H1 (cell line): ENCODE measurements around the gene CDHR5. TPM values are rescaled to one million over a fixed set of nuclear protein-coding genes. Genes with fewer than 3 reads are reported as not detected.
"Not testable (repeated sequence)": the region's sequence is repeated elsewhere in the genome, so short reads cannot be mapped to it uniquely, and the experiment has no call there.

Source experiments
- CTCF ChIA-PET: fragments of 300-600 bp; sonication (Branson Sonifier 250); formaldehyde crosslinking; loops from one replicate; lab custom pipeline; 2021; ENCODE audit not compliant: partially characterized antibody; lab: Charles Lee
- POLR2A ChIA-PET: fragments of 300-600 bp; sonication (Branson Sonifier 250); formaldehyde crosslinking; loops from one replicate; lab custom pipeline; 2021; ENCODE audit warnings: inconsistent platforms; ENCODE audit not compliant: partially characterized antibody; lab: Charles Lee
- DNase-seq, 2 experiments: peaks; one replicate each; pipeline versions ENCODE4 v3.0.0 to v3.0.0-alpha.2; 2010 to 2022; ENCODE audit warnings: low spot score in 2 of 2, low read depth in 1 of 2, mixed read lengths in 1 of 2
- FAIRE-seq: peaks from 2 replicates; lab custom pipeline; 2011; peaks lifted over from hg19 to GRCh38; lab: Jason Lieb, UNC
- H2AFZ ChIP-seq: 2 replicates; pipeline ENCODE4 v1.8.1; 2012; ENCODE audit warnings: low read length, inconsistent platforms
- H2AK5ac ChIP-seq: 2 replicates; pipeline ENCODE4 v1.6.1; 2013; ENCODE audit warnings: low read depth, low read length
- H2BK120ac ChIP-seq: replicated peaks from 2 replicates; pipeline ENCODE3; 2013; ENCODE audit warnings: low read depth, low read length, inconsistent platforms
- H2BK12ac ChIP-seq: 2 replicates; pipeline ENCODE4 v1.6.1; 2013; ENCODE audit warnings: low read depth, low read length
- H2BK15ac ChIP-seq: 2 replicates; pipeline ENCODE4 v1.6.1; 2013; ENCODE audit warnings: low read length
- H2BK20ac ChIP-seq: 2 replicates; pipeline ENCODE4 v1.6.1; 2013; ENCODE audit warnings: low read length
- H2BK5ac ChIP-seq: 2 replicates; pipeline ENCODE4 v1.6.1; 2013; ENCODE audit warnings: low read depth, low read length
- H3K14ac ChIP-seq: 2 replicates; pipeline ENCODE4 v1.6.1; 2013; ENCODE audit warnings: inconsistent platforms; ENCODE audit not compliant: insufficient read length
- H3K18ac ChIP-seq: 2 replicates; pipeline ENCODE4 v1.6.1; 2013; ENCODE audit warnings: low read length; ENCODE audit errors: extremely low read depth
- H3K23ac ChIP-seq: 2 replicates; pipeline ENCODE4 v1.6.1; 2013; ENCODE audit warnings: inconsistent platforms; ENCODE audit not compliant: insufficient read length
- H3K23me2 ChIP-seq: 2 replicates; pipeline ENCODE4 v1.6.1; 2013; ENCODE audit warnings: low read depth, low read length
- H3K27ac ChIP-seq: 2 replicates; pipeline ENCODE4 v1.6.1; 2011; ENCODE audit warnings: low read depth, low read length, inconsistent platforms
- H3K27me3 ChIP-seq, 4 experiments: replicated peaks in 1 of 4; 1 replicate in 1 of 4; 2 replicates in 3 of 4; pipeline versions ENCODE4 v1.6.1 to v1.8.1; 2011 to 2013; ENCODE audit warnings: low read length in 3 of 4, mild to moderate bottlenecking in 3 of 4, inconsistent platforms in 2 of 4, mixed read lengths in 2 of 4, moderate library complexity in 1 of 4; ENCODE audit not compliant: control insufficient read depth in 3 of 4, insufficient read depth in 3 of 4; ENCODE audit errors: extremely low read depth in 1 of 4
- H3K36me3 ChIP-seq, 4 experiments: 2 replicates each; pipeline versions ENCODE4 v1.6.1 to v1.8.1; 2011 to 2013; ENCODE audit warnings: mild to moderate bottlenecking in 4 of 4, low read length in 3 of 4, moderate library complexity in 2 of 4, control low read depth in 1 of 4, inconsistent platforms in 1 of 4; ENCODE audit not compliant: insufficient read depth in 4 of 4, control insufficient read depth in 2 of 4
- H3K4ac ChIP-seq: replicated peaks from 2 replicates; pipeline ENCODE3; 2013; ENCODE audit warnings: low read length, low read depth, mixed read lengths, inconsistent platforms; ENCODE audit not compliant: insufficient read length
- H3K4me1 ChIP-seq, 4 experiments: replicated peaks in 1 of 4; 1 replicate in 1 of 4; 2 replicates in 3 of 4; pipeline versions ENCODE4 v1.6.1 to v1.8.1; 2011 to 2013; ENCODE audit warnings: low read length in 3 of 4, inconsistent platforms in 2 of 4, mixed read lengths in 1 of 4; ENCODE audit not compliant: insufficient read depth in 4 of 4, control insufficient read depth in 3 of 4
- H3K4me2 ChIP-seq, 2 experiments: 2 replicates each; pipeline versions ENCODE4 v1.6.1 to v1.8.1; 2011 to 2013; ENCODE audit warnings: low read depth in 2 of 2, low read length in 2 of 2, control low read depth in 1 of 2, inconsistent platforms in 1 of 2, mild to moderate bottlenecking in 1 of 2; ENCODE audit not compliant: insufficient read depth in 1 of 2
- H3K4me3 ChIP-seq, 4 experiments: fragments of 200-600, 300-600 bp in 1 of 4; sonication (generic), shearing (Covaris generic), sonication (Bioruptor Twin) in 1 of 4; 2 replicates each; pipeline versions ENCODE4 v1.5.1 to v1.8.1; 2011 to 2016; ENCODE audit warnings: low read length in 4 of 4, low read depth in 3 of 4, control low read depth in 2 of 4, inconsistent platforms in 2 of 4, mild to moderate bottlenecking in 2 of 4, mixed read lengths in 1 of 4, moderate library complexity in 1 of 4; ENCODE audit not compliant: insufficient read depth in 2 of 4; ENCODE audit errors: extremely low read depth in 1 of 4
- H3K56ac ChIP-seq: replicated peaks from 2 replicates; pipeline ENCODE3; 2013; ENCODE audit warnings: low read depth, mild to moderate bottlenecking, mixed read lengths, low read length, inconsistent platforms; ENCODE audit not compliant: insufficient read length
- H3K79me1 ChIP-seq: 2 replicates; pipeline ENCODE4 v1.6.1; 2013; ENCODE audit warnings: low read depth, low read length, control low read depth
- H3K79me2 ChIP-seq, 2 experiments: 2 replicates each; pipeline versions ENCODE4 v1.6.1 to v1.8.1; 2012 to 2013; ENCODE audit warnings: low read length in 2 of 2, mild to moderate bottlenecking in 2 of 2, inconsistent platforms in 1 of 2; ENCODE audit not compliant: insufficient read depth in 2 of 2, control insufficient read depth in 1 of 2
- H3K9ac ChIP-seq, 4 experiments: replicated peaks in 1 of 4; 1 replicate in 1 of 4; 2 replicates in 3 of 4; pipeline versions ENCODE4 v1.6.1 to v1.8.1; 2011 to 2013; ENCODE audit warnings: low read depth in 3 of 4, low read length in 3 of 4, control low read depth in 2 of 4, mild to moderate bottlenecking in 2 of 4, moderate library complexity in 2 of 4, inconsistent platforms in 1 of 4; ENCODE audit errors: extremely low read depth in 1 of 4
- H3K9me3 ChIP-seq, 2 experiments: 2 replicates each; pipeline versions ENCODE4 v1.6.1 to v1.8.1; 2012 to 2013; ENCODE audit warnings: mild to moderate bottlenecking in 2 of 2, moderate library complexity in 2 of 2, control low read depth in 1 of 2, inconsistent platforms in 1 of 2, low read depth in 1 of 2, low read length in 1 of 2, mixed read lengths in 1 of 2; ENCODE audit not compliant: insufficient read depth in 2 of 2
- H4K20me1 ChIP-seq, 2 experiments: replicated peaks in 1 of 2; 2 replicates each; pipeline versions ENCODE3 to v1.8.1; 2011 to 2013; ENCODE audit warnings: inconsistent platforms in 2 of 2, low read length in 2 of 2, mild to moderate bottlenecking in 1 of 2; ENCODE audit not compliant: insufficient read depth in 2 of 2, control insufficient read depth in 1 of 2
- H4K5ac ChIP-seq: 2 replicates; pipeline ENCODE4 v1.6.1; 2013; ENCODE audit warnings: low read length, low read depth, mixed read lengths, inconsistent platforms; ENCODE audit not compliant: insufficient read length
- H4K8ac ChIP-seq: 2 replicates; pipeline ENCODE4 v1.8.0; 2013; ENCODE audit warnings: mild to moderate bottlenecking, moderate library complexity, low read length, inconsistent platforms; ENCODE audit not compliant: insufficient read depth; ENCODE audit errors: extremely low read depth
- H4K91ac ChIP-seq: replicated peaks from 2 replicates; pipeline ENCODE3; 2013; ENCODE audit warnings: low read length, mixed read lengths, inconsistent platforms; ENCODE audit not compliant: insufficient read length
- CBX8 ChIP-seq: fragments of 300-800, 300-1000 bp; sonication (generic); IDR thresholded peaks from 2 replicates; pipeline ENCODE4 v1.7.1; 2016; ENCODE audit warnings: low read depth, low read length, borderline replicate concordance
- CEBPB ChIP-seq: IDR thresholded peaks from 2 replicates; pipeline ENCODE4 v1.6.1; 2012; ENCODE audit warnings: low read depth, low read length
- CHD1 ChIP-seq: IDR thresholded peaks from 2 replicates; pipeline ENCODE4 v1.6.1; 2012; ENCODE audit warnings: low read depth, low read length, improper control_type of control experiment
- CHD2 ChIP-seq: IDR thresholded peaks from 2 replicates; pipeline ENCODE4 v1.6.1; 2012; ENCODE audit warnings: low read length, improper control_type of control experiment
- KDM5A ChIP-seq: fragments of 200-600 bp; IDR thresholded peaks from 2 replicates; pipeline ENCODE4 v1.7.1; 2012; ENCODE audit warnings: mild to moderate bottlenecking, low read length, inconsistent platforms, mixed read lengths
- RAD21 ChIP-seq, 2 experiments: IDR thresholded peaks in 1 of 2; conservative IDR thresholded peaks in 1 of 2; 2 replicates each; pipeline ENCODE4 v1.6.1; 2011; ENCODE audit warnings: low read depth in 2 of 2, low read length in 2 of 2, improper control_type of control experiment in 1 of 2, inconsistent platforms in 1 of 2, mild to moderate bottlenecking in 1 of 2, moderate library complexity in 1 of 2
- RXRA ChIP-seq: IDR thresholded peaks from 2 replicates; pipeline ENCODE4 v1.6.1; 2011; ENCODE audit warnings: low read depth, mild to moderate bottlenecking, low read length, moderate library complexity; ENCODE audit not compliant: insufficient read depth
- SP4 ChIP-seq: IDR thresholded peaks from 2 replicates; pipeline ENCODE4 v1.6.1; 2012; ENCODE audit warnings: low read length, inconsistent platforms
- WGBS, 2 experiments: shearing (Covaris generic) in 1 of 2; methylation state at CpG; one replicate each; pipeline versions ENCODE4 v1.1.6 to v1.1.7; 2013 to 2015; ENCODE audit warnings: low lambda C conversion rate in 2 of 2, mixed read lengths in 2 of 2, inconsistent platforms in 1 of 2, low coverage in 1 of 2, missing lambda C conversion rate in 1 of 2; ENCODE audit not compliant: insufficient replicate concordance in 2 of 2, insufficient coverage in 1 of 2, insufficient read length in 1 of 2; ENCODE audit errors: extremely low coverage in 1 of 2, missing lambda C conversion rate in 1 of 2; 5-methylcytosine and 5-hydroxymethylcytosine counted together
- polyA plus RNA-seq, 7 experiments: library from polyadenylated mRNA; depleted of rRNA in 3 of 7; stranded (reverse) in 5 of 7; unstranded in 2 of 7; fragments of >200 nt in 5 of 7; fragments of 200-250 nt in 2 of 7; gene quantifications; 1 replicate in 5 of 7; 2 replicates in 1 of 7; 4 replicates in 1 of 7; pipeline versions ENCODE4 v1.2.1 to v1.2.3, GENCODE V29; 2011 to 2013; ENCODE audit warnings: missing spikeins in 2 of 7, mixed read lengths in 2 of 7
- total RNA-seq: library from RNA; stranded (reverse); fragmentation: NEBNext Ultra II Directional; extraction: Animal tissue kit (Norgen Biotek cat#: 25700); gene quantifications from 2 replicates; pipeline ENCODE4 v1.2.1, GENCODE V29; 2021

Gene CDHR5
- total and polyA plus RNA-seq, 2 of the 8 experiments (the other 6 are each of a cell fraction or from before 2014, with no cell fraction given) = not detected

- TF ChIP-seq RXRA (no peak), SP4 (no peak), CBX8 (no peak), CHD1 (no peak), RAD21 (IDR thresholded peaks at IDR 0.05 in 1 of 2, conservative IDR thresholded peaks at IDR 0.05 in 1 of 2; ENCODE audit: low read depth in 2 of 2, low read length in 2 of 2) (no peak), CHD2 (no peak), KDM5A (no peak), CEBPB (no peak)
Observed at GRCh38 chr11:655036-655726, 30.4 kb upstream of the CDHR5 start (continued).

DNA sequence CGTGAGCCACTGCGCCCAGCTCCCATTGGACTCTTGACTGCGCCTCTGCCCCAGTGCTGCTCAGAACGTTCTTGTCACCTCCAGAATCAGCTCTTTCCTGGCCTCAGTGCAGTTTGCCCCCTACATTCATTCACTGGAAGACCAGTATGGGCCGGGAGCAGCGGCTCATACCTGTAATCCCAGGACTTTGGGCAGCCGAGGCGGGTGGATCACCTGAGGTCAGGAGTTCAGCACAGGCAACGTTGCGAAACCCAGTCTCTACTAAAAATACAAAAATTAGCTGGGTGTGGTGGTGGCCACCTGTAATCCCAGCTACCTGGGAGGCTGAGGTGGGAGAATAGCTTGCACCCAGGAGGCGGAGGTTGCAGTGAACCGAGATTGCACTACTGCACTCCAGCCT, 29.7 kb upstream of the CDHR5 start:
- DNase-seq, H3K56ac ChIP-seq, H2BK120ac ChIP-seq, H3K14ac ChIP-seq, H3K4me2 ChIP-seq, H3K9me3 ChIP-seq, H4K91ac ChIP-seq, H3K79me1 ChIP-seq, H4K20me1 ChIP-seq, H3K79me2 ChIP-seq, H4K5ac ChIP-seq, H3K4me3 ChIP-seq, H3K27ac ChIP-seq, H3K18ac ChIP-seq, H3K4me1 ChIP-seq, H3K23me2 ChIP-seq, H3K27me3 ChIP-seq, H2AFZ ChIP-seq, H2BK5ac ChIP-seq, H3K23ac ChIP-seq, H3K9ac ChIP-seq, H4K8ac ChIP-seq, H2BK15ac ChIP-seq, H2BK12ac ChIP-seq, H2AK5ac ChIP-seq, H3K4ac ChIP-seq, H2BK20ac ChIP-seq, FAIRE-seq: not testable (repeated sequence)
- 94% methylated on average over 8 of the region's 12 CpGs; no CpG with 5 or more reads in 1 of the 2 experiments for WGBS, 2 experiments
- CTCF ChIA-PET = interaction anchor here (0.8 to 2.2 kb wide), 7 partner anchors 10 to 102 kb away, joined by 3 to 11 read pairs (median 4); no protein-coding TSS in a partner anchor
- peaks cover 0 to 18% (median 7%) of the 10 kb centered on the region in 4 experiments; a peak in 7 of 8 replicates for H3K36me3 ChIP-seq
- POLR2A ChIA-PET = interaction anchor here (1.1 to 4.0 kb wide), 5 partner anchors 8 to 93 kb away, joined by 4 to 19 read pairs (median 4); partner anchors contain the start of gene TALDO1
